Astrocyte of the cerebellum (primary cell): Measurements from ENCODE around the gene NOL4L.

Experiments used
- DNase-seq: peaks from one replicate; pipeline ENCODE4 v3.0.0-alpha.2; 2011; ENCODE audit warnings: low read depth
- H3K4me3 ChIP-seq: 2 replicates; pipeline ENCODE4 v1.5.1; 2011; ENCODE audit warnings: mild to moderate bottlenecking, low read depth, low read length, moderate library complexity
- in situ Hi-C: cut with HindIII; loops from 2 replicates; pipeline ENCODE4 v1.10.0; 2017; ENCODE audit warnings: low sequenced_read_pairs
- TF ChIP-seq, protein P1 (sequence below): IDR thresholded peaks from 2 replicates; pipeline ENCODE4 v1.5.1; 2012; ENCODE audit warnings: low read length, low read depth, moderate library complexity, mild to moderate bottlenecking; ENCODE audit errors: missing control alignments

Gene NOL4L

DNA sequence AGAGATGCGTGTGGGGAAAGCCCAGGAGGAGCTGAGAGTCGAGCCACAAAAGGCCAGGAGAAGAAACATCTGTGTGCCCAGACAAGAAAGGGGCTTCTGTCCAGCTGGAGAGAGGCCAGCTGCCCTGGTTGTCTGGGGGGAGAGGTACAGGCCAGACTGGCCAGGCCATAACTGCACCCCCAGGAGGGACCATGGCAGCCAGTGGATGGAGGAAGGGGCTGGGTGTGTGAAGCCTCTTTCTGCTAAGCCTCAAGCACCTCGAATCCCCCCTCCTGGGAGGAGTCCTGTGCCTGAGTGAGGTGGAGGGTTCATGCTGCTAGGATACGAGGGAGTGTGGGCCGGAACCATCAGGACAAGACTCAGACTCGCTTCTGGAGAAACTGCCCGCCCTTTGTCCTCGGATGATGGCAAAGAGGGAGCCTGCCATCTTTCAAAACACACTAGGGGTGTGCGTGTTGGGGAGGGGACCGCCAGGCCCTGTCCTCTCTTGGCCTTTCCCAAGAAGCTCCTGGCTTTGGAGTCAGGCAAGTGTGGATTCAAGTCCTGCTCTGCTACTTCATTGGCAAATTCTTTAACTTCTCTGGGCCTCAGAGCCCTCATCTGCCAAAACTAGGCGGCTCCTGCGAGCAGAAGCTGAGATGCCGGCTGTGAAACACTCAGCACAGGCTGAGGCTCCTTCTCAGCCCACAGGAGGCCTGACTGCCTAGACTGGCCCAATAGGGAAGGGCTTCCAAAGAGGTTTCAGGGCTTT, 136.7 kb downstream of the NOL4L start:
- H3K4me3 ChIP-seq: no peak overlapping the region
- in situ Hi-C loops: no loop called here
- DNase-seq: no peak
- TF ChIP-seq, protein P1, sequence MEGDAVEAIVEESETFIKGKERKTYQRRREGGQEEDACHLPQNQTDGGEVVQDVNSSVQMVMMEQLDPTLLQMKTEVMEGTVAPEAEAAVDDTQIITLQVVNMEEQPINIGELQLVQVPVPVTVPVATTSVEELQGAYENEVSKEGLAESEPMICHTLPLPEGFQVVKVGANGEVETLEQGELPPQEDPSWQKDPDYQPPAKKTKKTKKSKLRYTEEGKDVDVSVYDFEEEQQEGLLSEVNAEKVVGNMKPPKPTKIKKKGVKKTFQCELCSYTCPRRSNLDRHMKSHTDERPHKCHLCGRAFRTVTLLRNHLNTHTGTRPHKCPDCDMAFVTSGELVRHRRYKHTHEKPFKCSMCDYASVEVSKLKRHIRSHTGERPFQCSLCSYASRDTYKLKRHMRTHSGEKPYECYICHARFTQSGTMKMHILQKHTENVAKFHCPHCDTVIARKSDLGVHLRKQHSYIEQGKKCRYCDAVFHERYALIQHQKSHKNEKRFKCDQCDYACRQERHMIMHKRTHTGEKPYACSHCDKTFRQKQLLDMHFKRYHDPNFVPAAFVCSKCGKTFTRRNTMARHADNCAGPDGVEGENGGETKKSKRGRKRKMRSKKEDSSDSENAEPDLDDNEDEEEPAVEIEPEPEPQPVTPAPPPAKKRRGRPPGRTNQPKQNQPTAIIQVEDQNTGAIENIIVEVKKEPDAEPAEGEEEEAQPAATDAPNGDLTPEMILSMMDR: no peak

DNA sequence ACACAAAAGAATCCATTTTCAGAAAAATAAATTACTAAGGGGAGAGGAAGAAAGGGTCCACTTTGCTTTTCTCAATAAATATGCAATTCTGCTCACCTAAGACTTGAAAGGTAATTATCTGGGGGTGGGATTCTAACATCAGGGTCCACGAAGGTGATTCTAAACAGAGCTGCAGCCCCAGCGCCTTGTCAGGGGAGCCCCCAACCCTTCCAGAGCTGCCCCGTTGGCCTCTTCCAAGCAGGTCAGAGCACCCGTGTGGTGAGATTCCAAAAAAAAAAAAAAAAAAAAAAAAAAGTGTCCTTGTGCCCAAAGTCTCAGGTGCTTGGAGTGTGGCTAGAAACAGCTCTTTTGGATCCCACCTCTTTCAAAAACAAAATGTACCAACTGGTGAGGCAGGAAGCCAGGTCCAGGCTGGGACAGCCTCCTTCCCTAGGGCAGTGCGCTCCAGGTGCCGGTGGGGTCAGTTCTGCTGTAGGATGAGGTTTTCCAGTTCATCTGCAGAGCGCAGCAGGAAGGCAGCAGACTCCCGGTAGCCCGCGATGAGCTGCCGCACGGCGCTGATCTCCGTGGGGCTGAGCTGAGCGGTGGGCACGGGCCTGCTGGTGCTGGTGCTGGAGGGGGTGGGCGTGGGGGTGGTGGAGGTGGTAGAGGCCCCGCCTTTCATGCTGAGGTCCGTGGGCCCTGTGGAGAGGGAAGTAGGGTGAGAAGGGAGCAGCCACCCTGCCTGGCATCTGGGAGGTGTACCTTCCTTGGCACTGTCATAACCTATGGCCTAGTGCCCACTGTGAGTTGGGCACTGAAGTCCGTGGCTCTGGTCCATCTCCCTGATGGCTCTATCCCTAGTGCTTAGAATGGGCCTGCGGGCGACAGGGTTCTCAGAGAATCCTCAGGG, 137.8 kb downstream of the NOL4L start:
- TF ChIP-seq, protein P1: no peak
- in situ Hi-C loops: no loop called here
- no peak overlapping the region for H3K4me3 ChIP-seq
- no peak for DNase-seq

DNA sequence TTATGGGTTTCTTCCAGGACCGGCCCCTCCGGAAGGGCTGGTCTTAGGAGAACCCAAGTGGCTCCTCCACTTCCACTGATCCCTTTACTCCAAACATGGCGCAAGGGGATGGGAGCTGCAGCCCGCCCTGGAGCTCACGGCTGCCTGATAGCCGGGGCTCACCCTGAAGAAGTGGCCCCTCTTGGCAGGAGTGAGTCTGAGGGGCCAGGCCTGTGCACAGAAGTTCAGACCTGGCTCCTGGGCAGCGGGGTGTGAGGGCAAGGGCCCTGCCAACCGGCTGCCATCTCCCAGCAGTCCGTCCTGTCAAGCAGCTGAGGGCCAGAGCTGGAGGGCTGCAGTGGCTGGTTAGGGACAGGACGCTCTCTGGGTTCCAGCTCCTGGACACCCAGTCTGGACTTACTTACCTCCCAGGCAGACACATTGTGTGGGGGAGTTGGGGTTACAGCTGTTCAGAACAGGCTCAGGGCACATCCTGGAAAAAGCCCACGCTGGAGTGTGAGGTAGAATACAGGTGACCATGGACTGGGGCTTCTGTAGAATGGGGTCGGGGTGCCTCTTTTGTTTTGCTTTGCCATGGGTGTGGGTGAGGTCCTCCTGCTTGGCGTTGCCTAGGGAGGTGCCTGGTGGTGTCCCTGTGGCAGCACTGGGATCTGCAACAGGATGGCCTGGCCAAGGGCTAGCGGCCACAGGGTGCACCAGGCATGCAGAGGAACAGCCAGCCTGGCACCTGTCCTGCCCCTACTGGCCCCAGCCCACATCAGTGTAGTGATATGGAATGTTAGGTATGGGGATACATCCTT, 138.6 kb downstream of the NOL4L start:
- H3K4me3 ChIP-seq: no peak overlapping the region
- in situ Hi-C loops: no loop called here
- TF ChIP-seq, protein P1: no peak
- no peak for DNase-seq

DNA sequence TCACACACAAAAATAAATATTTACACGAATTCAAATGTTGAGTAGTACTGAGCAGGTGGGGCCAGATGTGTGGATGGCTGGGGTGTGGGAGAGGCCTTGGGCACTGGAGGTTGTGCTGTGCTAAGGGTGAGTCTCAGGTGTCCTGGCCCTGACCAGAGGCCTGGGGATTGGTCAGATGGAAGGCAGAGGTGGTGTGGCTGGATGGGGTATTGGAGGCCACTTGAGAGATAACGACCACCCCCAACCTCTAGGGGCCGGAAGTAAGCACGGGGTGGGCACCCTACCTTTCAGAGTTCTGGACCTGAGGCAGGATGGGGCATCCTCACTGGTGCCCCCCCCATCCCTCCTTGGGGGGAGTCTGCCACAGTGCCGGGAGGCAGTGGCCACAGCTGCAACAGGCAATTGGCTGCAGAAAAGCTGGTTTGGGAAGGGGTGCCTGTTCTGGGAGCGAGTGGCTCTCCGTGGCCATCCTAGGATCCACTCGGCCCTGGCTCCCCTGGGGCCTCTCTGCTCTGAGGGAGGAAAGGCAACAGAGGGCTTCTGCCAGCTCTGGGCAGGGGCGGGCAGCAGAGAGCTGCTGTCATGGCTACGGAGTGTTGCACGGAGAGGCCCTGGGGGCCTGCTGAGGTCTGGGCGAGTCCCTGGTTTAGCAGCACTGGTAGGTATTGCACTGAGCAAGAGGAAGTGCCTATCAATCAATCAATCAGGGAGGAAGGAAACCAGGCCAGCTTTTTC, 139.4 kb downstream of the NOL4L start:
- in situ Hi-C loops: no loop called here
- TF ChIP-seq, protein P1: no peak
- H3K4me3 ChIP-seq: no peak overlapping the region
- no peak for DNase-seq

DNA sequence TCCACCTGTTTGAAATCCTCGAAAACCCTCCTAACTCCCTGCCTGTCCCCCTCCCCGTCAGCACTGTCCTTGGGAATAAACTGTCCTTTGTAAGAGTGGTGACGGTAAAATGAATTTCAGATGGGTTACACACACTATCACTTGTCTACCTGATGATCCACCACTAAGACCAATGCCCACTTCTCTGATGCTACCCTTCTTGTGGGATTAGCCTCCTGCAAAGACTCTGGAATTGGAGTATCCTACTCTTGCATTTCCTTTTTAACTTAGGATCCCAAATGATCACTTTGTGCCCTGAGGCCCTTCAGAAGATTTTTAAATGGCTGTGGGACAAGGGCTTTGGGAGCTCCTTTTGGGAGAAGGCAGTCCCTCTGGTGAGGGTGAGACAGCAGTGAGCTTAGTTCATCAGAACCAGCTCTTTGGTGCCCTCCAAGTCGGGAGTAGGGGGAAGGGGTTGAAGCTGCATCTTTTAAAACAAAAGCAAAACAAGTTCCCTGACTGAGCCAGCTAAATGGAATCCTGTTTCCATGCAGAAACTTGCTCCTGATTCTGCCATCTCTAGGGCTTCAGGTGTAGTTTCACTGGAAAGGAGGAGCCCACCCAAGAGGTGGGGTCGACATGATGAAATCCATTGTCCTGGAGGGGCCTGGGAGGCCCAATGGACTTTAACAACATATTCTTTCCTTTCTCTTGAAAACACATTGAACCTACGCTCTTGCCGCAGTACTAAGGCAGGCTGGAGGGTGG, 140.5 kb downstream of the NOL4L start:
- in situ Hi-C loops: no loop called here
- H3K4me3 ChIP-seq: no peak overlapping the region
- TF ChIP-seq, protein P1: no peak
- no peak for DNase-seq
